Mesendoderm (in vitro differentiated cells): ENCODE measurements around the gene BBS9.
"Not testable (repeated sequence)": the region's sequence is repeated elsewhere in the genome, so short reads cannot be mapped to it uniquely, and the experiment has no call there.

Experiments
- DNase-seq: peaks from one replicate; pipeline ENCODE4 v3.0.0; 2013
- H2AK5ac ChIP-seq: 2 replicates; pipeline ENCODE4 v1.6.1; 2013; ENCODE audit warnings: low read length, inconsistent platforms
- H2BK120ac ChIP-seq: 2 replicates; pipeline ENCODE4 v1.6.1; 2013; ENCODE audit warnings: low read depth, mild to moderate bottlenecking, low read length, moderate library complexity, mixed read lengths
- H2BK15ac ChIP-seq: replicated peaks from 2 replicates; pipeline ENCODE4 v1.6.1; 2013; ENCODE audit warnings: low read depth, mild to moderate bottlenecking, moderate library complexity
- H2BK5ac ChIP-seq: 2 replicates; pipeline ENCODE4 v1.6.1; 2013; ENCODE audit warnings: low read length, inconsistent platforms
- H3K18ac ChIP-seq: 2 replicates; pipeline ENCODE4 v1.6.1; 2013; ENCODE audit warnings: mild to moderate bottlenecking, low read length, mixed read lengths
- H3K23ac ChIP-seq: one replicate; pipeline ENCODE4 v1.6.1; 2013; ENCODE audit warnings: low read length
- H3K27ac ChIP-seq: 2 replicates; pipeline ENCODE4 v1.5.1; 2013; ENCODE audit warnings: low read depth, mild to moderate bottlenecking, inconsistent platforms, low read length, moderate library complexity
- H3K27me3 ChIP-seq: 2 replicates; pipeline ENCODE4 v1.6.1; 2013; ENCODE audit warnings: low read length, control low read depth, mild to moderate bottlenecking, inconsistent platforms; ENCODE audit not compliant: insufficient read depth, poor library complexity
- H3K36me3 ChIP-seq: 2 replicates; pipeline ENCODE4 v1.6.1; 2013; ENCODE audit warnings: low read length, inconsistent platforms; ENCODE audit not compliant: control insufficient read depth, insufficient read depth
- H3K4ac ChIP-seq: one replicate; pipeline ENCODE4 v1.6.1; 2013; ENCODE audit warnings: low read depth, mild to moderate bottlenecking, low read length, moderate library complexity
- H3K4me1 ChIP-seq: 2 replicates; pipeline ENCODE4 v1.6.1; 2013; ENCODE audit warnings: low read depth, low read length, inconsistent platforms; ENCODE audit not compliant: control insufficient read depth
- H3K4me2 ChIP-seq: 2 replicates; pipeline ENCODE4 v1.6.1; 2013; ENCODE audit warnings: low read length
- H3K4me3 ChIP-seq: 2 replicates; pipeline ENCODE4 v1.5.1; 2013; ENCODE audit warnings: mild to moderate bottlenecking, low read length
- H3K56ac ChIP-seq: one replicate; pipeline ENCODE4 v1.6.1; 2013; ENCODE audit warnings: low read length
- H3K79me1 ChIP-seq: 2 replicates; pipeline ENCODE4 v1.6.1; 2013; ENCODE audit warnings: low read length, inconsistent platforms
- H3K79me2 ChIP-seq: 2 replicates; pipeline ENCODE4 v1.6.1; 2013; ENCODE audit warnings: mild to moderate bottlenecking, low read length; ENCODE audit not compliant: control insufficient read depth, insufficient read depth
- H3K9ac ChIP-seq: 2 replicates; pipeline ENCODE4 v1.6.1; 2013; ENCODE audit warnings: low read length, inconsistent platforms
- H4K5ac ChIP-seq: one replicate; pipeline ENCODE4 v1.6.1; 2013; ENCODE audit warnings: low read length
- H4K8ac ChIP-seq: one replicate; pipeline ENCODE4 v1.6.1; 2013; ENCODE audit warnings: low read depth, mild to moderate bottlenecking, control low read depth, low read length, moderate library complexity
- WGBS: extraction: QIAGEN DNeasy Blood & Tissue Kit; methylation state at CpG from one replicate; pipeline ENCODE4 v1.1.7; 2013; ENCODE audit warnings: low lambda C conversion rate, missing lambda C conversion rate; ENCODE audit not compliant: insufficient coverage; ENCODE audit errors: extremely low coverage; 5-methylcytosine and 5-hydroxymethylcytosine counted together

The BBS9 gene

DNA sequence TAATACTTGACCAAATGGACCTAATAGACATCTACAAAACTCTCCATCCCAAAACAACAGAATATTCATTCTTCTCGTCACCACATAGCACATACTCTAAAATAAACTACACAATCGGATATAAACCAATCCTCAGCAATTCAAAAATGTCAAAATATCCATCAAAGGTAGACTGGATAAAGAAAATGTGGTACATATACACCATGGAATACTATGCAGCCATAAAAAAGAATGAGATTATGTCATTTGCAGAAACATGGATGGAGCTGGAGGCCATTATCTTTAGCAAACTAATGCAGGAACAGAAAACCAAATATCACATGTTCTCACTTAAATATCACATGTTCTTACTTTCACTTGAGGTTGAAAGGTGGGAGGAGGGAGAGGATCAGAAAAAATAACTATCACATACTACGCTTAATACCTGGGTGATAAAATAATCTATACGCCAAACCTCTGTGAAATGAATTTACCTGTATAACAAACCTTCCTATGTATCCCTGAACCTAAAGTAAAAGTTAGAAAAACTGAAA is 142.5 kb downstream of the BBS9 start:
- not testable (repeated sequence) for DNase-seq, H3K18ac ChIP-seq, H2BK120ac ChIP-seq, H3K79me2 ChIP-seq, H3K4me3 ChIP-seq, H4K8ac ChIP-seq, H3K9ac ChIP-seq, H2BK15ac ChIP-seq, H3K27ac ChIP-seq, H3K4ac ChIP-seq, H3K23ac ChIP-seq, H2AK5ac ChIP-seq, H3K56ac ChIP-seq, H3K4me1 ChIP-seq, H3K27me3 ChIP-seq, H3K4me2 ChIP-seq, H4K5ac ChIP-seq, H2BK5ac ChIP-seq, H3K79me1 ChIP-seq, H3K36me3 ChIP-seq
- WGBS = 100% methylated on average over 1 of the region's 4 CpGs

DNA sequence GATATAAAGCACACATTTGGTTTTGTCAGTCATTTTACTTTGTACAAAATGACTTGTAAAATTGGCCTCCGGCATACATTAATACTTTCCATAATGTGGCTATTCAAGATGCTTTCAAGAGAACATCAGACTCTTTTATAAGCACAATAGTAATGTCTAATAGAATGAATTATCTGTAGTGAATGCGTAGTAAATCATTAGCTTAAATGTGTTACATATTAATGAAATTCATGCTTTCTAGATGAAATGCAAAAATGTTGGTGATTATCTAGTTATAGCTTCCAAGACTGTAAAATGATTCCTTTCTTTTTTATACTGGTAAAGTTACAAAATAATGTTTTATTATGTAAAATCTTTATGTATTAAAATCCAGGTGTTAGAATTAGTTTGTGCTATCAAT is 144.0 kb downstream of the BBS9 start:
- no peak overlapping the region for H2AK5ac ChIP-seq
- H3K4me2 ChIP-seq = no peak overlapping the region
- no CpG with 5 or more reads among the region's 2 CpGs for WGBS
- no peak overlapping the region for H4K5ac ChIP-seq
- no peak overlapping the region for H3K4ac ChIP-seq
- H3K36me3 ChIP-seq = no peaks in the 10 kb centered on the region
- no peak for DNase-seq
- H3K27me3 ChIP-seq = peaks cover 2% of the 10 kb centered on the region
- no peak overlapping the region for H3K4me3 ChIP-seq
- no peak overlapping the region for H2BK120ac ChIP-seq
- H2BK15ac ChIP-seq = no peak overlapping the region
- H3K79me1 ChIP-seq = no peaks in the 10 kb centered on the region
- no peaks in the 10 kb centered on the region for H3K4me1 ChIP-seq
- no peak overlapping the region for H3K9ac ChIP-seq
- H3K56ac ChIP-seq = no peak overlapping the region
- no peaks in the 10 kb centered on the region for H3K79me2 ChIP-seq
- H4K8ac ChIP-seq = no peak overlapping the region
- no peak overlapping the region for H3K27ac ChIP-seq
- no peak overlapping the region for H2BK5ac ChIP-seq
- H3K18ac ChIP-seq = no peak overlapping the region
- no peak overlapping the region for H3K23ac ChIP-seq

DNA sequence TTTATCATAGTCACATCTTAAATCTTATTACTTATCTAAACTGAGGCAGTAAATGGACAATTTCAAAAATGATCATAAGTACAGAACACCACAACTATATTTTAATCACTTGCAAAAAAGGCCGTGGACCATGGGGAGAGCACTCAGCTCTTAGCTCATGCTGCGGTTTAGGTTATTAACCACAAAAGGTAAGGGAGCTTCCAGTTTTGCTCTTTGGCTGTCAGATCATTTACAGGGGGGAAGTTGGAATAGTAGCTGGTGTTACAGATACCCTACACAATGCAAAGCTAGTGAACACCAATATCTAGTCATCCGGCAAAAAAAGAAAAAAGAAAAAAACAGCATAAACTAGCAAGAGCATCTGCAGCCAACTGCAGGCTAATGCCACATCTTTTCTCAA is 147.0 kb downstream of the BBS9 start:
- Histone ChIP-seq H2BK120ac (no peak overlapping the region), H3K4me2 (no peak overlapping the region), H3K27ac (no peak overlapping the region), H3K79me2 (no peaks in the 10 kb centered on the region), H3K9ac (no peak overlapping the region), H4K8ac (no peak overlapping the region), H3K4me3 (no peak overlapping the region), H3K27me3 (peaks cover under 1% of the 10 kb centered on the region), H4K5ac (no peak overlapping the region), H3K36me3 (no peaks in the 10 kb centered on the region), H2BK5ac (no peak overlapping the region), H3K4ac (no peak overlapping the region), H2AK5ac (no peak overlapping the region), H2BK15ac (no peak overlapping the region), H3K79me1 (no peaks in the 10 kb centered on the region), H3K56ac (no peak overlapping the region), H3K23ac (no peak overlapping the region), H3K18ac (no peak overlapping the region), H3K4me1 (no peaks in the 10 kb centered on the region)
- DNase-seq = no peak
- no CpG with 5 or more reads among the region's 3 CpGs for WGBS

DNA sequence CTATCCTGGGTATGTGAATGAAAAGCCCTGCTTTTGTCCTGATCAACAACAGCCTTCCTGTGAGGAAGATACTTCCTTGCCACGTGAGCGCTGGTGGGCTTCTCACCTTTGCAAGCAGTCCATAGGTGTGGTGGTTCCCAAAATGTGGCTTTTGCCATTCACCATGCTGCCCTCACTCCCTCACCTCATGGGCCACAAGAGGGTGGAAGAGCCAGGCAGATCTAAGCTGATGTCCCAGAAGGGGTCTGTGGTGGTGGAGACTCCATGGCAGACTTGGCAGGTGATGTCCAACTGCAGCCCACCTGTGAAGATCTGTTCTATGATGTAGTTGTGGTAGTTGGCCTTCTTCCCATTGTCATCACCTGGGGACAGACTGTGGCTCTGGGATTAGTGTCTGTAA is 147.4 kb downstream of the BBS9 start:
- no peak overlapping the region for H2BK5ac ChIP-seq
- no peaks in the 10 kb centered on the region for H3K27me3 ChIP-seq
- no peak overlapping the region for H2AK5ac ChIP-seq
- no peaks in the 10 kb centered on the region for H3K79me1 ChIP-seq
- no peak for DNase-seq
- H3K4me1 ChIP-seq = no peaks in the 10 kb centered on the region
- no CpG with 5 or more reads among the region's 2 CpGs for WGBS
- H3K27ac ChIP-seq = no peak overlapping the region
- H3K18ac ChIP-seq = no peak overlapping the region
- H2BK15ac ChIP-seq = no peak overlapping the region
- no peak overlapping the region for H3K23ac ChIP-seq
- H2BK120ac ChIP-seq = no peak overlapping the region
- no peak overlapping the region for H3K4me3 ChIP-seq
- H4K5ac ChIP-seq = no peak overlapping the region
- H3K36me3 ChIP-seq = no peaks in the 10 kb centered on the region
- no peak overlapping the region for H3K4ac ChIP-seq
- no peak overlapping the region for H3K56ac ChIP-seq
- H3K4me2 ChIP-seq = no peak overlapping the region
- H3K79me2 ChIP-seq = no peaks in the 10 kb centered on the region
- no peak overlapping the region for H3K9ac ChIP-seq
- no peak overlapping the region for H4K8ac ChIP-seq

DNA sequence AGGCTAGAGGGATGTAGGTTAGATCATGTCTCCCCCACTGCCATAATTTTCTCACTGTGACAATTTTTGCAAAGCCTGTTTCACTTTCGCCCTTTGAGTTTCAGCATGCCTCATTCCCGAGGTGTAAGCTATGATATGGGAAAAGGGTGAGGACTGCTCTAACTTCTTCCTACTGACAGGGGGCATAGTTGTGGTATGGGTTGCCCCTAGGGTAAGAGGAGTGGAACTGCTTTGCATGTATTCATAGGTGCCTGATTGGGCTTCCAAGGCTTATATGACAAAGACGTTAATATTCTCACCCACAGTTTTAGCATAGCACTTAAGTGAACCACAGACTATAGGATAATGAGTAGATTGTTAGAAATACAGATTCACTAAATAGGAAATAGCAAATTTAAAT is 148.7 kb downstream of the BBS9 start:
- no peak overlapping the region for H3K56ac ChIP-seq
- H4K5ac ChIP-seq = no peak overlapping the region
- WGBS = no CpG with 5 or more reads among the region's 3 CpGs

DNA sequence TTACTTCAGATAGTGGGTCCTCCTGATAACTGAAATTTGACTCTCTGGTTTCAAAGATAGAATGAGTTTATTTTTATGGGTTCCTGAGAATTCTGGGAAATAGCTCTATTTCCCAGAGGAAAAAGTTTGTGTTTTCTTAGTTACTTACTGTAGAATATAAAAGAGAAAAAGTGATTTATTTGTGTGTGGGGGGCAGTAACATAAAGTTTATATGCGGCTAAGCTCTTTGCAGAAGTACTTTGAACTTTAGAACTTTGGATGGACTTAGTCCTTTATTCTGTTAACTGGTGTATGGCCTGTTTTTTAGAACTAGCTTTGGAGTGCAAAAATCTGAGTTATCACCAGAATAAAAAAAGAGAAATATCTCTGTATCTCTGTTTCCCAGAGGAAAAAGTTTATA is 157.1 kb downstream of the BBS9 start:
- no peak overlapping the region for H3K4me2 ChIP-seq
- WGBS = no CpG with 5 or more reads among the region's 1 CpG
- H3K4me3 ChIP-seq = no peak overlapping the region
- no peak overlapping the region for H2AK5ac ChIP-seq
- H2BK15ac ChIP-seq = no peak overlapping the region
- H2BK120ac ChIP-seq = no peak overlapping the region
- no peak overlapping the region for H3K18ac ChIP-seq
- no peaks in the 10 kb centered on the region for H3K79me2 ChIP-seq
- H4K5ac ChIP-seq = no peak overlapping the region
- no peak overlapping the region for H3K9ac ChIP-seq
- H3K56ac ChIP-seq = no peak overlapping the region
- no peak overlapping the region for H3K23ac ChIP-seq
- no peak overlapping the region for H3K4ac ChIP-seq
- no peaks in the 10 kb centered on the region for H3K36me3 ChIP-seq
- DNase-seq = no peak
- no peak overlapping the region for H3K27ac ChIP-seq
- no peak overlapping the region for H4K8ac ChIP-seq
- H3K79me1 ChIP-seq = no peaks in the 10 kb centered on the region
- no peak overlapping the region for H2BK5ac ChIP-seq
- no peaks in the 10 kb centered on the region for H3K4me1 ChIP-seq
- H3K27me3 ChIP-seq = no peaks in the 10 kb centered on the region

More for the DNA sequence above, 148.7 kb downstream of the BBS9 start:
- Histone ChIP-seq H3K4me2 (no peak overlapping the region), H3K18ac (no peak overlapping the region), H3K4me3 (no peak overlapping the region), H3K4ac (no peak overlapping the region), H2BK15ac (no peak overlapping the region), H3K36me3 (no peaks in the 10 kb centered on the region), H3K9ac (no peak overlapping the region), H3K79me2 (no peaks in the 10 kb centered on the region), H3K27me3 (no peaks in the 10 kb centered on the region), H3K27ac (no peak overlapping the region), H3K79me1 (no peaks in the 10 kb centered on the region), H2AK5ac (no peak overlapping the region), H3K4me1 (no peaks in the 10 kb centered on the region), H2BK120ac (no peak overlapping the region), H4K8ac (no peak overlapping the region), H2BK5ac (no peak overlapping the region), H3K23ac (no peak overlapping the region)
- DNase-seq = peak; percentile 16
